Upper lobe of right lung (tissue), 1 donor: Measurements from ENCODE around the gene EXD3. TPM values are rescaled to one million over a fixed set of nuclear protein-coding genes. Genes with fewer than 3 reads are reported as not detected.

Source experiments
- ATAC-seq: fragments of 200-7000 bp; cut with Tn5 transposase; one replicate; pipeline ENCODE4 v1.9.1; 2020; ENCODE audit warnings: mild to moderate bottlenecking, moderate library complexity
- DNase-seq: peaks from one replicate; pipeline ENCODE4 v3.0.0-alpha.2; 2020
- H3K27ac ChIP-seq: fragments of 200-600 bp; one replicate; pipeline ENCODE4 v1.8.0; 2022
- H3K27me3 ChIP-seq: fragments of 200-600 bp; one replicate; pipeline ENCODE4 v1.8.0; 2022; ENCODE audit warnings: mild to moderate bottlenecking
- H3K36me3 ChIP-seq: fragments of 200-600 bp; one replicate; pipeline ENCODE4 v1.8.0; 2022
- H3K4me1 ChIP-seq: fragments of 200-600 bp; one replicate; pipeline ENCODE4 v1.8.0; 2022
- H3K4me3 ChIP-seq: fragments of 200-600 bp; one replicate; pipeline ENCODE4 v1.8.0; 2022; ENCODE audit warnings: mild to moderate bottlenecking
- H3K9me3 ChIP-seq: fragments of 200-600 bp; one replicate; pipeline ENCODE4 v1.8.0; 2022
- intact Hi-C: fragments of 100-400 bp; cut with DNase I; formaldehyde crosslinking; loops from one replicate; pipeline ENCODE4 v1.11.0; 2022
- total RNA-seq: library from RNA; stranded (reverse); fragmentation: NEBNext Ultra II Directional; extraction: Animal tissue kit (Norgen Biotek cat#: 25700); gene quantifications from one replicate; pipeline ENCODE4 v1.2.1, GENCODE V29; 2021
- TF ChIP-seq, protein P1 (sequence below): fragments of 200-600 bp; IDR thresholded peaks from one replicate; pipeline ENCODE4 v1.8.0; 2022; ENCODE audit warnings: antibody characterized with exemption
- donor health status: DM: no; HTN: yes; CAD: no; lungs with severe emphysema.

EXD3 gene
- total RNA-seq, 1 donor from 2014 or later = 27.3 TPM

DNA sequence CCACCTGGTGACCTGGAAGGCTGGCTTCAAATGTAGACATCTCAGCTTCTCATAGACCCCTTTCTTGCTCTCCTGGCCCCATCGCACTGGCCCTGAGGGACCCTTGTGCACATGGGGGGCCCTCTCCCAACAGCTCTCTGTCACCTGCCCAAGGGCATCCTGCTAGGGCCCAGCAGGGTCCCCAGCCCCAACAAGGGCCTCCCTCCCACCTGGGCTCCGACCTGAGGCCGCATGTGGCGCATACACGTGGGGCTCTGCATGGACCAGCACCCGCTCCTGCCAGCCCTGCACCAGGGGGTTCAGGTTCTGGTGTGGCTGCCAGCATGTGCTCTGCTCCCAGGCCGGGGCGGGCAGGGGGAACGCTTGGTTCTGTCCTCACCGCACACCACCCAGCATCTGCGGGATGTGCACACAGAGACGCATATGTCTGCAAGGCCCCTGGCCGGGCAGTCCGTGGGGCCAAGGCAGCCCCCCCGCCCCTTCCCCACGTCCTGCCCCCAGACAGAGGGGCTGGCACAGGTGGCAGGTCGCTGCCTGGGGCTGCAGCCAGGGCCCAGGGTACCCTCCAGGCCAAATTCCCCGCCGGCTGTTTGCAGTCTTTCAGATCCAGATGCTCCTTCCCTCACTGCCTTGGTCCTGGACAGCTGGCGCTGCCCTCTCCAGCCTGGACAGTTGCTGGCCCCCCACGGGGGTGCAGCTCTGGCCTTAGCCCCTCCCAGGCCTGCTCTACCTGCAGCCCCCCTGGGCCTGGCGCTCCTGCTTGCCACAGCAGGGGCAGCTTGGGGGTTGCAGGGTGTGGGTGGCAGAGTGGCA lies 103.0 kb downstream of the EXD3 start:
- ATAC-seq = no peak
- Histone ChIP-seq H3K4me3 (no peak overlapping the region), H3K9me3 (no peaks in the 10 kb centered on the region), H3K4me1 (peaks cover 28% of the 10 kb centered on the region), H3K27ac (peak overlapping the region; percentile 6), H3K36me3 (no peaks in the 10 kb centered on the region), H3K27me3 (peaks cover 16% of the 10 kb centered on the region)
- TF ChIP-seq, protein P1, sequence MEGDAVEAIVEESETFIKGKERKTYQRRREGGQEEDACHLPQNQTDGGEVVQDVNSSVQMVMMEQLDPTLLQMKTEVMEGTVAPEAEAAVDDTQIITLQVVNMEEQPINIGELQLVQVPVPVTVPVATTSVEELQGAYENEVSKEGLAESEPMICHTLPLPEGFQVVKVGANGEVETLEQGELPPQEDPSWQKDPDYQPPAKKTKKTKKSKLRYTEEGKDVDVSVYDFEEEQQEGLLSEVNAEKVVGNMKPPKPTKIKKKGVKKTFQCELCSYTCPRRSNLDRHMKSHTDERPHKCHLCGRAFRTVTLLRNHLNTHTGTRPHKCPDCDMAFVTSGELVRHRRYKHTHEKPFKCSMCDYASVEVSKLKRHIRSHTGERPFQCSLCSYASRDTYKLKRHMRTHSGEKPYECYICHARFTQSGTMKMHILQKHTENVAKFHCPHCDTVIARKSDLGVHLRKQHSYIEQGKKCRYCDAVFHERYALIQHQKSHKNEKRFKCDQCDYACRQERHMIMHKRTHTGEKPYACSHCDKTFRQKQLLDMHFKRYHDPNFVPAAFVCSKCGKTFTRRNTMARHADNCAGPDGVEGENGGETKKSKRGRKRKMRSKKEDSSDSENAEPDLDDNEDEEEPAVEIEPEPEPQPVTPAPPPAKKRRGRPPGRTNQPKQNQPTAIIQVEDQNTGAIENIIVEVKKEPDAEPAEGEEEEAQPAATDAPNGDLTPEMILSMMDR = no peak
- intact Hi-C loops = no loop called here
- no peak for DNase-seq

DNA sequence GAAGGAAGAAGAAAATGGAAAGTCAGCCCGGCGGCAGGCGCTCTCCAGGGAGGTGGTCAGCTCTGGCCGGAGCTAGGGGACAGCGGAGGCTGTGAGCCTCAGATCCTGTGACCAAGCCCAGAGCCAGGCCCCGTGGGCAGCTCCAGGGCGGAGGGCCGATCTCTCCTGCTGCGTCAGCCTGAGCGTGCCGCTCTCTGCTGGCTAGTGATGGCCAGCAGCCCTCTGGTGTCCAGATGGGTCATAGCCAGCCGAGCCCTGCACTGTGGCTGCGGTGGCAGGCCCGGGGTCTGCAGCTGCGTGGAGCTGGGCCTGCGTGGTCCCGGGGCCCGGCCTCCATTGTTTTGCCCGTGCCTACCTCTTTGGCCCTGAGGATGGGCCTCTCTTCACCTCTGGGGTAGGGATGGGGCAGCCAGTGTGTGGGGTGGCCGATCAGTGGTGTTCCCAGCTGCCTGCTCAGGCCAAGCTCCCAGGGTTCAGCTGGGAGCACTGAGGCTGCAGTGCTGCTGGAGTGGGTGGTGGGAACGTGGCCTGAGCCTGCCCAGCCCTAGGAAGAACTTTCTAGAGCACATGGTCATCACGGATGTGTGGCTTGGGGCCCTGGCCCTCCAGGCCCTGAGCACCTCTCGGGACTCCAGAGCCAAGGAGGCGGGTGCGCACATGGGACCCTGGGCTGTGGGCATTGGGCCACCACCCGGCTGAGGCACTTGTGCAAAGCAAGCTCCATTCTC lies 103.8 kb downstream of the EXD3 start:
- intact Hi-C loops = no loop called here
- no peak overlapping the region for H3K4me3 ChIP-seq
- H3K9me3 ChIP-seq = no peaks in the 10 kb centered on the region
- ATAC-seq (peak; percentile 27), DNase-seq (no peak)
- peaks cover 28% of the 10 kb centered on the region for H3K4me1 ChIP-seq
- no peaks in the 10 kb centered on the region for H3K36me3 ChIP-seq
- TF ChIP-seq, protein P1 = peak; percentile 41
- H3K27me3 ChIP-seq = peaks cover 17% of the 10 kb centered on the region
- peak overlapping the region; percentile 68 for H3K27ac ChIP-seq

DNA sequence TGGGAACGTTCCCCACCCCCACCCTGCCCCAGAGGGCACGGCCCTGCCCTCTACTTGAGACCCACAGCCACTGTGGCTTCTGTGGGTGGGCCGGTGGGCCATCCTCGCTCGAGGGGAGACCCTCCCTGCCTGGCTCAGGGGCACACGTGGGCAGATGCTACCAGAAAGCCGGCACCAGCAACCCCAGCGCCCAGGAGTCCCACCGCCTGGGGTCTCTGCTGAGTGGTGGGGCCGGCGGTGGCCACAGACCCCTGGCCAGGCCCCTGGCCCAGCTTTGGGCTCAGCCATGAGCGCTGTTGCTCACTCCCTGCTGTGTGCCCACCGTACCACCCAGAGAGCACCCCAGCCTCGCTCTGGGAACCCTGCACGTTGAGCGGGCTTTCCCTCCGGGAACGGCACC lies 104.4 kb downstream of the EXD3 start:
- intact Hi-C loops = no loop called here
- Histone ChIP-seq H3K27ac (peak overlapping the region; percentile 68), H3K27me3 (peaks cover 17% of the 10 kb centered on the region), H3K9me3 (no peaks in the 10 kb centered on the region), H3K36me3 (no peaks in the 10 kb centered on the region), H3K4me1 (peaks cover 28% of the 10 kb centered on the region), H3K4me3 (no peak overlapping the region)
- TF ChIP-seq, protein P1 = no peak
- DNase-seq (no peak), ATAC-seq (no peak)

DNA sequence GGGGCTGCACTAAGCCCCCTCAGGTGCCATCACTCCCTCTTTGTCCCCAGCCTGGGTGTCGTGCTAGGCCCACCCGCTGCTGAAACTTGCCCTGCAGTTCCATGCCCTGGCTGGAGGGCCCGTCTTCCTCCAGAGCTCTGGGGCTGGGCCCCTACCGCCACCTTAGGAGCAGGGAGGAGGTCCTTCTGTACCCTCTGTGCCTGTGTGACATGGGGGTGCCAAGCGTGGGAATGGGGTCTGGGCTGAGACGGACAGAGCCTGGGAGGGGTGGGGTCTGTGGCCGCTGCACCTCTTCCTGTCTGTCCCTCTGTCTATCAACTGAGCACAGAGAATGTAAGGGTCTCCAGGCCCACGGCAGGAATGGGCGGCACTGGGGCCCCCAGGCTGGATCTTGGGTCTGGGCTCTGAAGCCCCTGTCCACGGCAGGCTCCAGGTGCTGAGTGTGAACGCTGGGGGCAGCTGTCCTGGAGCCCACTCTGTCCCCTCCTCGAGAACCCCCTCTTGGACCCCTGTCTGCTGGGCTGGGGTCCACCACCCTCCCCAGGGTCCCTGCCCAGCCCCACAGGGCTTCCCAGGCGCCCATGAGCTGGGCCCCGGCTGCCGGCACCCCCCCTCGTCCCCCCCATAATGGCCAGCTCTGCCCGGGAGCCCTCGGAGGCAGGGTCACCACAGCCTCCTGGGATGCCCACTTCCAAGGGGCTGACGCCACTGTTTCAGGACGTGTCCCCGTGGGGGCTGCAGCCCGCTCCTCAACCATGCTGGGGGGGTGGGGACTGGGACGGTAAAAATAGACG lies 105.0 kb downstream of the EXD3 start:
- no peaks in the 10 kb centered on the region for H3K9me3 ChIP-seq
- intact Hi-C loops = no loop called here
- no peak overlapping the region for H3K27ac ChIP-seq
- H3K27me3 ChIP-seq = peaks cover 17% of the 10 kb centered on the region
- TF ChIP-seq, protein P1 = no peak
- H3K4me1 ChIP-seq = peaks cover 28% of the 10 kb centered on the region
- no peak overlapping the region for H3K4me3 ChIP-seq
- H3K36me3 ChIP-seq = no peaks in the 10 kb centered on the region
- no peak for DNase-seq
- no peak for ATAC-seq

DNA sequence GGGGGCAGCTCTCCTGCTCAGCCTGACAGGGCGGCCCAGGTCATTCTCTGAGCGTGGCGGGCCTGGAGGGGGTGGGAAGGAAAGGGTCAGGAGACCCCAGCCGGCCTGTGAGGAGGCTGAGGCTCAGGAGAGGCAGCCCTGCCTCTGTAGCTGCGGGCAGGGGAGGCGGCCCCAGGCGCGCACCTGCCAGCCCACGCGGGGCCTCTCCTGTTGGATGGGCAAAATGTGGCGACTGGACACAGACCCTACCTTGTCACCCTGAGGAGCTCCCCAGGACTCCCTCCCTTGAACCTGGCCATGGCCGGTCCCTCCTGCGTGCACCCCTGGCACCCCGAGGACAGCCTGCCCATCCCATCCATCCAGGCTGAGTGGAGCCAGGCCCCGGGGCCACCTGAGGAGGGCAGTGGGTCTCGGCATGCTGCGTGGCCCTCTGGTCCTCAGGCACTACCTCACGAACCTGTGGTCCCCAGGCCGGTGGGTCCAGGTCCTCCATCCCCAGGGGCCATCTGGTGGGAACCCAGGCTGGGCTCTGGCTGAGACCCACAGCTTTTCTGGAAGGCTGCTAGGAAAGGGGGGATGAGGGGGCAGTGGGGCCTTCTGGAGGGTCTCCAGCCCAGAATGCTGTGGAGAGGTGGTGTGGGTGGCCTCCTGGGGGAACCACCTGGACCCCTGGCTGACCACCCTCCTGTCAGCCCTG lies 105.8 kb downstream of the EXD3 start:
- intact Hi-C loops = no loop called here
- Histone ChIP-seq H3K9me3 (no peaks in the 10 kb centered on the region), H3K4me1 (peaks cover 28% of the 10 kb centered on the region), H3K36me3 (no peaks in the 10 kb centered on the region), H3K27ac (no peak overlapping the region), H3K4me3 (no peak overlapping the region), H3K27me3 (peaks cover 17% of the 10 kb centered on the region)
- TF ChIP-seq, protein P1 = no peak
- DNase-seq (no peak), ATAC-seq (no peak)
